Cardiac septum (tissue), 1 donor: ENCODE measurements around the gene LRRC8C. TPM values are rescaled to one million over a fixed set of nuclear protein-coding genes. Genes with fewer than 3 reads are reported as not detected.

Experiments used
- total RNA-seq: library from RNA; stranded (reverse); fragmentation: NEBNext Ultra II Directional; extraction: Animal tissue kit (Norgen Biotek cat#: 25700); gene quantifications from one replicate; pipeline ENCODE4 v1.2.1, GENCODE V29; 2021
- donor health status: DM: no; HTN: no; CAD: no.

Gene LRRC8C
- total RNA-seq, 1 donor from 2014 or later, result 8.3 TPM

Other genes starting within 250 kb of the LRRC8C start
- 4.5 TPM for gene LRRC8B, start 108.3 kb upstream of the LRRC8C start, total RNA-seq
- gene LRRC8D, start 187.9 kb downstream of the LRRC8C start, total RNA-seq, result 3.4 TPM